ENCODE measurements around the gene IGSF21. TPM values are rescaled to one million over a fixed set of nuclear protein-coding genes. Genes with fewer than 3 reads are reported as not detected.

The IGSF21 gene
- total and polyA plus RNA-seq, 10 of the 15 experiments (the other 5 are each of a cell fraction or from before 2014, with no cell fraction given), result 0.03 to 0.49 TPM; not detected in 8

GRCh38 chr1:18211764-18212163 lies 104.2 kb downstream of the IGSF21 start:
- ChIA-PET SMC1A (ENCODE audit: uncharacterized antibody, unreplicated experiment) (no interaction called here), CTCF (interaction anchor here (0.8 kb wide), 1 partner anchor 23 kb away, joined by 4 read pairs; no protein-coding TSS in a partner anchor), POLR2A (no interaction called here), RAD21 (ENCODE audit: unreplicated experiment) (no interaction called here)
- Histone ChIP-seq H3K4me2 (ENCODE audit: control insufficient read depth, insufficient read depth) (no peak overlapping the region), H2AFZ (ENCODE audit: control insufficient read depth, low read depth, low read length) (no peak overlapping the region), H3K27me3 (replicated peaks in 1 of 2; ENCODE audit: control insufficient read depth in 2 of 2, insufficient read depth in 2 of 2, low read length in 1 of 2) (peaks cover 0 to 1% of the 10 kb centered on the region in 2 experiments; a peak in 2 of 4 replicates), H3K27ac (ENCODE audit: control insufficient read depth, insufficient read depth) (no peak overlapping the region), H4K20me1 (ENCODE audit: control insufficient read depth, insufficient read depth) (no peaks in the 10 kb centered on the region), H3K4me3 (no peak overlapping the region), H3K36me3 (ENCODE audit: control insufficient read depth in 2 of 2, insufficient read depth in 2 of 2, low read length in 1 of 2) (no peaks in the 10 kb centered on the region), H3K9ac (ENCODE audit: control insufficient read depth, insufficient read depth, low read length) (no peak overlapping the region), H3K79me2 (ENCODE audit: control insufficient read depth, insufficient read depth, low read length) (no peaks in the 10 kb centered on the region), H3K4me1 (ENCODE audit: control insufficient read depth, insufficient read depth, low read length) (no peaks in the 10 kb centered on the region), H3K9me3 (replicated peaks; ENCODE audit: control insufficient read depth, insufficient read depth, low read length) (no peaks in the 10 kb centered on the region; the same call in 2 of the 3 replicates)
- WGBS (ENCODE audit: insufficient coverage, insufficient replicate concordance, low lambda C conversion rate, missing lambda C conversion rate), result 44% methylated on average over 8 of the region's 8 CpGs
- intact Hi-C loops (cut with micrococcal nuclease; ENCODE audit: unreplicated experiment) (no loop called here), in situ Hi-C loops (cut with MboI) (no loop called here)
- no peak for TF ChIP-seq ATF7 (IDR thresholded peaks at IDR 0.05; ENCODE audit: low read depth)
- no peak for TF ChIP-seq EGR1 (IDR thresholded peaks at IDR 0.05; ENCODE audit: borderline replicate concordance in 1 of 2, low read depth in 2 of 2, low read length in 2 of 2)
- TF ChIP-seq ZNF622 (IDR thresholded peaks at IDR 0.05), result no peak
- no peak for TF ChIP-seq POLR2AphosphoS5 (IDR thresholded peaks at IDR 0.05; ENCODE audit: low read length)
- no peak for TF ChIP-seq GATAD2B (conservative IDR thresholded peaks at IDR 0.05; ENCODE audit: low read depth)
- TF ChIP-seq HCFC1 (IDR thresholded peaks at IDR 0.05; ENCODE audit: low read length), result no peak
- TF ChIP-seq ZNF274 (IDR thresholded peaks at IDR 0.05; ENCODE audit: insufficient read depth, insufficient read length), result no peak
- TF ChIP-seq DPF2 (IDR thresholded peaks at IDR 0.05), result no peak
- TF ChIP-seq NFYB (IDR thresholded peaks at IDR 0.05; ENCODE audit: insufficient read depth, low read depth, low read length), result no peak
- no peak for TF ChIP-seq NR2C1 (IDR thresholded peaks at IDR 0.05)
- TF ChIP-seq BRCA1 (IDR thresholded peaks at IDR 0.05; ENCODE audit: low read depth, low read length), result no peak
- no peak for TF ChIP-seq TBL1XR1 (IDR thresholded peaks at IDR 0.05; ENCODE audit: low read depth, low read length)
- no peak for TF ChIP-seq IRF5 (IDR thresholded peaks at IDR 0.05; ENCODE audit: borderline replicate concordance)
- ATAC-seq, result no peak
- no peak for DNase-seq (ENCODE audit: low read depth, low spot score)
- no TSS peak for BruUV-seq (replicated peaks)
- FAIRE-seq, result no peak

Measured in GM12878 (cell line).